Measurements from ENCODE around the gene CCNY. TPM values are rescaled to one million over a fixed set of nuclear protein-coding genes. Genes with fewer than 3 reads are reported as not detected.

The CCNY gene
- total RNA-seq, 2 experiments from 2014 or later: 37.0 to 55.8 TPM

DNA sequence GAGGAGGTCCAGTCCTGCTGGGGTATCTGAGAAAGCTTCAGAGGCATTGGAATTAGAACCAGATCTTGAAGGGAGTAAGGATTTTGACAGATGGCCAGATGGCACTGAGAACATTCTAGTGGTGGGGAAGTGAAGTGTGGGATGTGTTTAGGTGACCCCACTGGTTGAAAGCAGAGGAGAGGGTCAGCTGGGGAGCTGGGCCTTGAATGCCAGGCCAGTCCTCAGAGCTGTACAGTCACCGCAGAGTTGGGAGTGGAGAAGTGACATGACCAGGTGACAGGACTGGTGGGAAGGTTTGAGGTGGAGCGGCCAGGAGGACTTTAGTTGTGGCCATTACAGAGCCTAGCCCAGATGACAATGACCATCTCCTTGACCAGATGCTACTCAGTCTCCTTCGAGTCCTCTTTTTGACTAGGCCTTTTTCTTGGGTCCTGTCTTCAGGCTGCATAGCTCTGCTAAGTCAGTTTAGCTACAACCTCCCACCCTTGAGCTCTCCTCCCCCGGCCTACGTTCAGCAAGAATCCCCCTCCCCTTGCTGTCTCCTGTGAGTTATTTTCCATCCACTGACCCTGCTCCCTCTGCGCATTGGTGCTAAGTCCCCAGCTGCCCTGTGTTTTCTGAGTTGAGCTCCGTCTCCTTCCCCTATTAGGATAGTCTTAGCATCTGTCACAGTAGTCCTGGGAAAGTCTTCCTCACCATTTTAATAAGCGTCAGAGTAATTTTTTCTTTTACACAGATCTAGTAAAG, 56.3 kb downstream of the CCNY start:
- CTCF ChIA-PET (ENCODE audit: unreplicated experiment): no interaction called here
- peaks cover 5% of the 10 kb centered on the region; the same call in 1 of the 2 replicates for H3K79me2 ChIP-seq (ENCODE audit: insufficient read depth, low read depth, low read length)

DNA sequence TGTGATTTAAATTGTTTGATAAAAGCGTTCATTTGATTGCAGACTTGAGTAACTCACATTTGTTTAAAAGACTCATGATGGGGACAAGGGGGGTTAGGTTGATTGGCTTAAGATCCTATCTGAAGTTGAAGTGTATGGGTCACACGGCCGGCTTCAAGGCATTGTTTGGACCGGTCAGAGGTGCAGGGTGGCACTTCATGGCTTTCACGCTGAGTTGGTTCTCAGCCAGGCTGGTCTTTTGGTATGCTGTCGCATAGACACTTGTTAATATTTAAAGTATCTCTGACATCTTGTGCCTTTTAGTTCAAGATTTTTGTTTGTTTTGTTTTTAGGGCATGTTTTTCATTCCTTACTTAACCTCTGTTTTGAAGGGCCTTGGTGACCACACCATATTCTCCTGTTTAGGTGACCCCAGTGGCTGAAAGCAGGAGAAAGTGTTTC, 58.1 kb downstream of the CCNY start:
- POLR2A ChIA-PET: interaction anchor here (1.0 to 1.2 kb wide), 2 partner anchors 15 to 38 kb away, joined by 3 read pairs; no protein-coding TSS in a partner anchor

More for the DNA sequence above, 56.3 kb downstream of the CCNY start:
- no peak for DNase-seq (ENCODE audit: low spot score)
- TF ChIP-seq, protein P1, sequence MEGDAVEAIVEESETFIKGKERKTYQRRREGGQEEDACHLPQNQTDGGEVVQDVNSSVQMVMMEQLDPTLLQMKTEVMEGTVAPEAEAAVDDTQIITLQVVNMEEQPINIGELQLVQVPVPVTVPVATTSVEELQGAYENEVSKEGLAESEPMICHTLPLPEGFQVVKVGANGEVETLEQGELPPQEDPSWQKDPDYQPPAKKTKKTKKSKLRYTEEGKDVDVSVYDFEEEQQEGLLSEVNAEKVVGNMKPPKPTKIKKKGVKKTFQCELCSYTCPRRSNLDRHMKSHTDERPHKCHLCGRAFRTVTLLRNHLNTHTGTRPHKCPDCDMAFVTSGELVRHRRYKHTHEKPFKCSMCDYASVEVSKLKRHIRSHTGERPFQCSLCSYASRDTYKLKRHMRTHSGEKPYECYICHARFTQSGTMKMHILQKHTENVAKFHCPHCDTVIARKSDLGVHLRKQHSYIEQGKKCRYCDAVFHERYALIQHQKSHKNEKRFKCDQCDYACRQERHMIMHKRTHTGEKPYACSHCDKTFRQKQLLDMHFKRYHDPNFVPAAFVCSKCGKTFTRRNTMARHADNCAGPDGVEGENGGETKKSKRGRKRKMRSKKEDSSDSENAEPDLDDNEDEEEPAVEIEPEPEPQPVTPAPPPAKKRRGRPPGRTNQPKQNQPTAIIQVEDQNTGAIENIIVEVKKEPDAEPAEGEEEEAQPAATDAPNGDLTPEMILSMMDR (conservative IDR thresholded peaks at IDR 0.05; ENCODE audit: low read length): no peak
- no peak for TF ChIP-seq EZH2phosphoT487 (IDR thresholded peaks at IDR 0.05; ENCODE audit: borderline replicate concordance, low read depth, low read length)
- Histone ChIP-seq H2AFZ (ENCODE audit: low read length) (no peak overlapping the region), H3K4me2 (ENCODE audit: low read length) (no peak overlapping the region), H3K4me3 (ENCODE audit: low read depth, low read length, poor library complexity, severe bottlenecking) (no peak overlapping the region), H3K4me1 (ENCODE audit: insufficient read depth, low read length, poor library complexity, severe bottlenecking) (peaks cover 8% of the 10 kb centered on the region), H3K9me2 (ENCODE audit: insufficient read depth, low read length) (no peaks in the 10 kb centered on the region), H3K9me3 (ENCODE audit: low read length) (peaks cover 8% of the 10 kb centered on the region; the same call in 1 of the 2 replicates), H3K27ac (ENCODE audit: low read depth, low read length, poor library complexity, severe bottlenecking) (no peak overlapping the region), H4K20me1 (ENCODE audit: insufficient read depth, low read length) (no peaks in the 10 kb centered on the region; the same call in 1 of the 2 replicates), H3K36me3 (ENCODE audit: insufficient read depth, low read length) (no peaks in the 10 kb centered on the region; the same call in 1 of the 2 replicates)
- BruUV-seq (replicated peaks): no TSS peak
- intact Hi-C loops (cut with micrococcal nuclease; ENCODE audit: unreplicated experiment): no loop called here
- POLR2A ChIA-PET: interaction anchor here (0.5 to 1.2 kb wide), 4 partner anchors 8 to 152 kb away, joined by 3 to 4 read pairs (median 3); no protein-coding TSS in a partner anchor

More for the DNA sequence above, 58.1 kb downstream of the CCNY start:
- Histone ChIP-seq H2AFZ (ENCODE audit: low read length) (no peak overlapping the region), H4K20me1 (ENCODE audit: insufficient read depth, low read length) (peaks cover 7% of the 10 kb centered on the region), H3K79me2 (ENCODE audit: insufficient read depth, low read depth, low read length) (no peaks in the 10 kb centered on the region), H3K9me3 (ENCODE audit: low read length) (peaks cover 8% of the 10 kb centered on the region; the same call in 1 of the 2 replicates), H3K4me2 (ENCODE audit: low read length) (no peak overlapping the region), H3K4me3 (ENCODE audit: low read depth, low read length, poor library complexity, severe bottlenecking) (no peak overlapping the region), H3K9me2 (ENCODE audit: insufficient read depth, low read length) (no peaks in the 10 kb centered on the region), H3K36me3 (ENCODE audit: insufficient read depth, low read length) (no peaks in the 10 kb centered on the region; the same call in 1 of the 2 replicates), H3K27ac (ENCODE audit: low read depth, low read length, poor library complexity, severe bottlenecking) (no peak overlapping the region), H3K4me1 (ENCODE audit: insufficient read depth, low read length, poor library complexity, severe bottlenecking) (no peaks in the 10 kb centered on the region)
- BruUV-seq (replicated peaks): no TSS peak
- no peak for DNase-seq (ENCODE audit: low spot score)
- CTCF ChIA-PET (ENCODE audit: unreplicated experiment): no interaction called here
- no peak for TF ChIP-seq EZH2phosphoT487 (IDR thresholded peaks at IDR 0.05; ENCODE audit: borderline replicate concordance, low read depth, low read length)
- TF ChIP-seq, protein P1 (conservative IDR thresholded peaks at IDR 0.05; ENCODE audit: low read length): no peak
- intact Hi-C loops (cut with micrococcal nuclease; ENCODE audit: unreplicated experiment): no loop called here

Data from OCI-LY7 (cell line).